HG03469 (cell line): Measurements from ENCODE around the gene RASAL3.
"Not testable (repeated sequence)": the region's sequence is repeated elsewhere in the genome, so short reads cannot be mapped to it uniquely, and the experiment has no call there.

Source experiments
- ATAC-seq: cut with Tn5 transposase; IDR thresholded peaks from one replicate; pipeline ENCODE4 v1.9.1; 2021; ENCODE audit warnings: mild to moderate bottlenecking, moderate library complexity, moderate number of reproducible peaks; ENCODE audit not compliant: unreplicated experiment

The RASAL3 gene

GRCh38 chr19:15421721-15422260 lies 42.6 kb downstream of the RASAL3 start:
- ATAC-seq = no peak

DNA sequence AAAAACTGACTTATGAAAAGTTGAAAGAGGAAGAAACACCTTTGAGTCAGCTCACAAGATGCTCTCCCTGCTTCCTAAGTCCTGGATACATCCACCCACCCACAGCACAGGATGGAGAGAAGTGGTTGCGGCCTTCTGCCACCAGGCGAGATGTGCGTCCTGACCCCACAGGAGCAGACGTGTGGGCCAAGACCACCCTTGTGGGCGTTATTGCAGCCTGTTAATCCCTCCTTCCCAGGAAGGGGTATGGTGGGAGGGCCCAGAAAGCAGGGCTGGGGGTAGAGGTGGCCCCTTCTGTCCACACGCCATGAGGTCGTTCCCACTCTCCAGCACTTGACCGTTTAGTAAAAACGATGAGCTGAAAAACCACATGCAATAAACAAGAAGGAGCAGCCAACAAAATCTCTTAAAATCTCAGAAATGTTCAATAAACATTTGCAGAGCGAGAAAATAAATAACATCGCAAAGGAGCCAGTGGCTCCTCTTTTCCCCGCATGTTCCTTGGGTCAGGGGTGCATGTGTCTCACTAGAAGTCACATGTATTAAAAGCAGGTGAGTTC lies 43.1 kb downstream of the RASAL3 start:
- ATAC-seq = no peak

- no peak for ATAC-seq
Observed at GRCh38 chr19:15419413-15420025, 44.8 kb downstream of the RASAL3 start.

DNA sequence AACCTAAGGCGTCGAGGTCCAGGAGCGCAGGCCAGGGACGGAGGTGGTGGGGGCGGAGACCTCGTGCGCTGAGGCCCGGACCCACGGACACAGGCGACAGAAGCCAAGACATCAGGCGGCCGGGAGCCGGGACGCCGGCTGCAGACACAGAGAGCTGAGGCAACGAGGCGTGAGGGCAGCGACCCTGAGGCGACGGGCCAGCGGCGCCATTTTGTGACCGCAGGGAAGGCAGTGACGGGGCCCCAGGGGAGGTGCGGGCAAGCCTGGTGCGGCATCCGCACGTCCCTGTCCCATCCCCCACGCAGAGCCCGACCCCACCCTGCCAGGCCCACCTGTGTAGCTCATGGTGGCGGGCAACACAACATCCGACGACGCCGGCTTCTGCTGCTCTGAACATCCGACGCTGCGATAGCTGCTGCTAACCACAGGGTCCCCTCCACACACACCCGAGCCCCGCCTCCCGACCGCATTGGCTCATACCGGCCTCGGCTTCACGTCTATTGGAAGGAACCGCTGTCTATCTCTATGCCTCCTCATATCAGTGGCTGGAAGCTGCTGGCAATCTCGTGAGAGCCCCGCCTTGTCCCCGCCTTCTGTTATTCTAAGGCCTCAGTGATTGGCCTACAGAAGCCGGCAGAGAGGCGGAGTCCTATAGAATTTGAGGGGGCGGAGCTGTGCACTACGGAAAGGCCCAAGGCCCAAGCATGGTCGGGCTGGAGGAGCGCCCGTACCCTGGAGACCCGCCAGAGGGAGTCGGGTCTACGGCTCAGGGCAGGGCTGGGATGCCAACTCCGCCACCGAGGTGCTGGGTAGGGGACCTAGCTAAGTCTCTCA lies 45.5 kb downstream of the RASAL3 start, which contains the start of gene AKAP8L:
AKAP8L (minus strand) TSS at position 410 of the 834 bp plus-strand sequence; CDS start at position 345, 65 bp downstream.
- peak; percentile 77 for ATAC-seq

- no peak for ATAC-seq
Observed at GRCh38 chr19:15418231-15418578, 46.1 kb downstream of the RASAL3 start.

GRCh38 chr19:15417699-15418098 lies 46.6 kb downstream of the RASAL3 start:
- no peak for ATAC-seq

GRCh38 chr19:15412832-15413231 lies 51.5 kb downstream of the RASAL3 start:
- ATAC-seq = no peak

DNA sequence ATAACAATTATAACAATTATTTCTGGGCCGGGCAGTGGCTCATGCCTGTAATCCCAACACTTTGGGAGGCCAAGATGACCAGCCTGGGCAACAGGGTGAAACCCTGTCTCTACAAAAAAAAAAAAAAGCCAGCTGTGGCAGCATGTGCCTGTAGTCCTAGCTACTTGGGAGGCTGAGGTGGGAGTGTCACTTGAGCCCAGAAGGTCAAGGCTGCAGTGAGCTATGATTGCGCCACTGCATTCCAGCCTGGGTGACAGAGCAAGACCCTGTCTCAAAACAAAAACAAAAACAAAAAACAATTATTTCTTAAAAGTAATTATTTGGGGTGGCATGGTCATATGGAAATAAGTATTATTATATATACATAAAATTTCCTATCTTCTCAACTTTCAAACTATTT lies 53.0 kb downstream of the RASAL3 start:
- ATAC-seq = not testable (repeated sequence)

DNA sequence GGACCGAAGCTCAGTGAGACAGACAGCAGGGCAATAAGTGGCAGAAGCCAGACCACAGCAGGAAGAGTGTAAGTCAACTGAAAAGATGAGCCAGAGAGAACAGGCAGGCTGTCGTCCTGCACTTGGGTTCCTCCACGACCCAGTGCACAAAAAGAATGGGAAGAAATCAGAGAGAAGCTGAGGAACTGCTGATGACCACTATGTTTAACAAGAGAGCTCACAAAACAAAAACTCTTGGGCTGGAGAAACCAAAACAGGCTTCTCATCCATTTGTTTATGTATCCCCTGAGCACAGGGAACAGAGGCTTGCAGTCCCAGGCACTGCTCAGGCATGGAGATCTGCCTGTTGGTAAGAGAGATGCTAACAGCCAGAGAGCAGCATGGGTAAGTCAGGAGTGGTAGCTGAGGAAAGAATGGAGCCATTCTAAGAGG lies 59.5 kb downstream of the RASAL3 start:
- ATAC-seq = no peak

- ATAC-seq = no peak
Observed at GRCh38 chr19:15404097-15404779, 60.1 kb downstream of the RASAL3 start.

GRCh38 chr19:15403151-15403531 lies 61.2 kb downstream of the RASAL3 start:
- no peak for ATAC-seq

DNA sequence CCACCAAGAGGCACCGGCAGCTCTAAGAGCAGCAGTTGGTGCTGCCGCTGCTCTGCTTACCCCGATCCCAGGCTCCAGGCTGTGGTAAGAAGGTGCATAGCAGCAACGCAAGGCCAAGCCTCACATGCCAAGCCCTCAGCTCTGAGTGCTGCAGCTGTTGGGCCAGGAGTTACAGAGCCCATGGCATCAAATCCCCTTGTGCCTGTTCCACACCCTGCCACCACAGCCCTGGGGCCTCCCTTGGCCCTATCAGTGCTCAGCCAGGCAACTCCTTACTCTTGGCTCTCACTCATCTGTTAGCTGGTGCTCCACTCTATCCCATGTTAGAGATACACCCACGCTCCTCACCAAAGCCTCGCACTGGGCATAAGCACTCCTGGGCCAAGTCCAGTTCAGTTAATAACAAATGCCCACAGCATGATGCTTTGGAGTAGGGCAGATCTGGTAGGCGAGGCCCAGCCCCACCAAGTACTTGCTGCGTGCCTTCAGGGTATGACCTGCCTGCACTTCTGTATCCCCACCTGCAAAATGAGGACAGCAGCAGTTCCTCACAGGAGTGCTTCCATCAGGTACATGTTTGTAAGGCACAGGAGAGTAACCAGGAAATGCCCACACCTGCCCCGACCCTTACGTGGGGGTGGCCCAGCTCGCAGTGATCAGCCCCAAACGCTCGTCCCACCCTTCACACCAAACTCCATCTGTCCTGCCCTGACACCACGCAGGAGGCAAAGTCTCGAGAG lies 61.8 kb downstream of the RASAL3 start:
- no peak for ATAC-seq
